Esophagus muscularis mucosa (tissue), 4 donors: Measurements from ENCODE around the gene PTPRU.

ENCODE experiments used
- EP300 ChIP-seq: sonication (generic); formaldehyde crosslinking; IDR thresholded peaks from one replicate; pipeline ENCODE4 v1.6.1; 2017; ENCODE audit warnings: antibody characterized with exemption
- POLR2A ChIP-seq: fragments of 450-650 bp; IDR thresholded peaks from one replicate; pipeline ENCODE4 v1.6.1; 2017; ENCODE audit warnings: antibody characterized with exemption, moderate library complexity, mild to moderate bottlenecking, low read depth
- TF ChIP-seq, protein P1 (sequence below), 3 experiments: fragments of 200-600 bp in 2 of 3; fragments of 450-650 bp in 1 of 3; sonication (generic) in 2 of 3; IDR thresholded peaks; one replicate each; pipeline ENCODE4 v1.5.1; 2017 to 2019; ENCODE audit warnings: antibody characterized with exemption in 3 of 3, mild to moderate bottlenecking in 2 of 3, moderate library complexity in 1 of 3

DNA sequence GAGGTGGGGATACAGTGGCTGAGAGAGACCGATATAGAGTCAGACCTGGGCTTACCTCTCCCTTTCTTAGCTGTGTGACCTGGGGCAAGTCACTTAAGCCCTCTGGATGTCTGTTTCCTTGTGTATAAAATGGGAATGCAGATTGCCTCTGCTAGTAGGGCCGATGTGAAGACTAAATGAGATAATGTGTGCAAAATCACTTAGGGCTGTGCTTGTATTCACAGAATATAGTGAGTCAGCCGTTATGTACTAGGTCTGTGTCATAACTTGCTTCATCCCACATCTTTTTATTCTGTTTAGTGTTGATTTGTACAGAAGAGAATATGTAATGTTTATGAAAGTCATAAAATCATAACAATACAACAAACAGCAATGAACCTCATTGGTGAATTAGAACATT lies 56.0 kb downstream of the PTPRU start:
- TF ChIP-seq, protein P1, sequence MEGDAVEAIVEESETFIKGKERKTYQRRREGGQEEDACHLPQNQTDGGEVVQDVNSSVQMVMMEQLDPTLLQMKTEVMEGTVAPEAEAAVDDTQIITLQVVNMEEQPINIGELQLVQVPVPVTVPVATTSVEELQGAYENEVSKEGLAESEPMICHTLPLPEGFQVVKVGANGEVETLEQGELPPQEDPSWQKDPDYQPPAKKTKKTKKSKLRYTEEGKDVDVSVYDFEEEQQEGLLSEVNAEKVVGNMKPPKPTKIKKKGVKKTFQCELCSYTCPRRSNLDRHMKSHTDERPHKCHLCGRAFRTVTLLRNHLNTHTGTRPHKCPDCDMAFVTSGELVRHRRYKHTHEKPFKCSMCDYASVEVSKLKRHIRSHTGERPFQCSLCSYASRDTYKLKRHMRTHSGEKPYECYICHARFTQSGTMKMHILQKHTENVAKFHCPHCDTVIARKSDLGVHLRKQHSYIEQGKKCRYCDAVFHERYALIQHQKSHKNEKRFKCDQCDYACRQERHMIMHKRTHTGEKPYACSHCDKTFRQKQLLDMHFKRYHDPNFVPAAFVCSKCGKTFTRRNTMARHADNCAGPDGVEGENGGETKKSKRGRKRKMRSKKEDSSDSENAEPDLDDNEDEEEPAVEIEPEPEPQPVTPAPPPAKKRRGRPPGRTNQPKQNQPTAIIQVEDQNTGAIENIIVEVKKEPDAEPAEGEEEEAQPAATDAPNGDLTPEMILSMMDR (IDR thresholded peaks at IDR 0.05): no peak
- TF ChIP-seq POLR2A (no peak), EP300 (no peak)
